Measurements from ENCODE around the gene IL17RB. TPM values are rescaled to one million over a fixed set of nuclear protein-coding genes. Genes with fewer than 3 reads are reported as not detected.

The IL17RB gene
- total and polyA plus RNA-seq, 2 of the 4 experiments (the other 2 are of a cell fraction): under 0.01 TPM; not detected in 1

- Histone ChIP-seq H2BK5ac (ENCODE audit: low read depth, low read length, poor library complexity, severe bottlenecking) (peak overlapping the region; percentile 41), H3K79me1 (ENCODE audit: low read depth in 1 of 2, low read length in 2 of 2) (no peaks in the 10 kb centered on the region), H3K27me3 (ENCODE audit: control insufficient read depth, insufficient read depth, low read length) (no peaks in the 10 kb centered on the region; the same call in 1 of the 2 replicates), H3K9me1 (ENCODE audit: insufficient read depth, low read length) (peaks cover 20% of the 10 kb centered on the region), H3K4me3 (ENCODE audit: insufficient read depth, low read depth, low read length) (no peak overlapping the region), H2AFZ (replicated peaks; ENCODE audit: low read length, poor library complexity) (peak overlapping the region; percentile 94), H3K14ac (replicated peaks; ENCODE audit: low read depth, low read length) (peak overlapping the region; percentile 93), H3K36me3 (ENCODE audit: control insufficient read depth, insufficient read depth, low read length) (no peaks in the 10 kb centered on the region), H4K20me1 (ENCODE audit: insufficient read depth, low read length) (no peaks in the 10 kb centered on the region), H3K9ac (ENCODE audit: low read depth, low read length) (no peak overlapping the region), H3K18ac (ENCODE audit: low read depth, low read length) (peak overlapping the region; percentile 22; the same call in 1 of the 2 replicates), H3K27ac (ENCODE audit: insufficient read depth, low read length) (no peak overlapping the region; the same call in 1 of the 2 replicates), H4K91ac (ENCODE audit: insufficient read depth, low read depth, low read length) (peak overlapping the region; percentile 91), H4K8ac (ENCODE audit: low read depth in 2 of 2, low read length in 2 of 2) (peak overlapping the region; percentile 15 to 94; a peak in 3 of 4 replicates), H2AK5ac (ENCODE audit: low read depth, low read length) (peak overlapping the region; percentile 70; the same call in 1 of the 2 replicates), H3K23ac (ENCODE audit: low read depth, low read length) (no peak overlapping the region), H4K5ac (ENCODE audit: low read depth, low read length) (peak overlapping the region; percentile 47; the same call in 1 of the 2 replicates), H2AK9ac (replicated peaks; ENCODE audit: low read depth, low read length, poor library complexity) (peak overlapping the region; percentile 91), H3K4me2 (ENCODE audit: low read depth, low read length) (no peak overlapping the region), H2BK120ac (ENCODE audit: low read depth, low read length) (peak overlapping the region; percentile 98), H2BK15ac (ENCODE audit: low read depth, low read length) (peak overlapping the region; percentile 99; the same call in 1 of the 3 replicates), H2BK20ac (ENCODE audit: low read depth, low read length) (peak overlapping the region; percentile 98), H3K4me1 (ENCODE audit: control insufficient read depth, insufficient read depth, low read length) (peaks cover 14% of the 10 kb centered on the region), H3K4ac (ENCODE audit: low read depth, low read length) (peak overlapping the region; percentile 95), H3K9me3 (ENCODE audit: control insufficient read depth, insufficient read depth, low read length) (no peaks in the 10 kb centered on the region), H3K56ac (ENCODE audit: extremely low read depth, insufficient read depth, low read length) (no peak overlapping the region)
- no peak for DNase-seq
- 92% methylated on average over 4 of the region's 20 CpGs; no CpG with 5 or more reads in 1 of the 2 experiments for WGBS, 2 experiments (ENCODE audit: extremely low coverage in 2 of 2, insufficient read length in 1 of 2)
- in situ Hi-C loops (cut with MboI; ENCODE audit: low sequenced_read_pairs) (no loop called here), dilution Hi-C loops (cut with HindIII; ENCODE audit: low sequenced_read_pairs, unreplicated experiment) (no loop called here), intact Hi-C loops (cut with micrococcal nuclease) (no loop called here)
- TF ChIP-seq MXI1 (IDR thresholded peaks at IDR 0.05; ENCODE audit: borderline replicate concordance, low read depth, low read length) (no peak), RCOR1 (IDR thresholded peaks at IDR 0.05; ENCODE audit: insufficient replicate concordance, low read length) (no peak), BHLHE40 (IDR thresholded peaks at IDR 0.05; ENCODE audit: low read depth, low read length) (no peak), SMC3 (IDR thresholded peaks at IDR 0.05; ENCODE audit: low read depth, low read length) (no peak), RAD21 (IDR thresholded peaks at IDR 0.05; ENCODE audit: low read length) (no peak), RFX5 (IDR thresholded peaks at IDR 0.05; ENCODE audit: low read depth, low read length) (no peak), CEBPB (IDR thresholded peaks at IDR 0.05; ENCODE audit: low read depth, low read length) (no peak), CHD1 (IDR thresholded peaks at IDR 0.05; ENCODE audit: low read depth, low read length) (no peak)
- ChIA-PET POLR2A (ENCODE audit: unreplicated experiment) (no interaction called here), CTCF (no interaction called here)
- no TSS peak for BruUV-seq (replicated peaks)
- no peak for ATAC-seq (ENCODE audit: low read depth)
Measured at GRCh38 chr3:53803816-53804695, 42.3 kb upstream of the IL17RB start.

Data from IMR-90 (cell line).